Kidney capillary endothelial cell (primary cell): ENCODE data around the gene NSUN3.
A peak's percentile ranks its signal among the peaks of the same experiment; 100 is the strongest.
"Not testable (repeated sequence)": the region's sequence is repeated elsewhere in the genome, so short reads cannot be mapped to it uniquely, and the experiment has no call there.

Experiments used
- DNase-seq: peaks from one replicate; pipeline ENCODE4 v3.0.0-alpha.2; 2018; ENCODE audit warnings: low spot score

Gene NSUN3

GRCh38 chr3:94069194-94069813 lies 6.4 kb downstream of the NSUN3 start:
- peak; percentile 30 for DNase-seq

GRCh38 chr3:94070341-94070911 lies 7.6 kb downstream of the NSUN3 start:
- DNase-seq = no peak

GRCh38 chr3:94071713-94072284 lies 8.9 kb downstream of the NSUN3 start:
- no peak for DNase-seq

GRCh38 chr3:94076055-94076454 lies 13.2 kb downstream of the NSUN3 start:
- DNase-seq = no peak

DNA sequence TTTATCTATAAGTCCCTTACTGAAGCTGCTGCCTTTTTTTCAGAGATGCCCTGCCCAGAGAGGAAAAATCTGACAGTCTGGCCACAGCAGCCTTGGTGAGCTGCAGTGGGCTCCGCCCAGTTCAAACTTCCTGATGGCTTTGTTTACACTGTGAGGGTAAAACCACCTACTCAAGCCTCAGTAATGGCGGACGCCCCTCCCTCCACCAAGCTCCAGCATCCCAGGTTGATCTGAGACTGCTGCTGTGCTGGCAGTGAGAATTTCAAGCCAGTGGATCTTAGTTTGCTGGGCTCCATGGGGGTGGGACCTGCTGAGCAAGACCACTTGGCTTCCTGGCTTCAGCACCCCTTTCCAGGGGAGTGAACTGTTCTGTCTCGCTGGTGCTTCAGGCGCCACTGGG lies 17.7 kb downstream of the NSUN3 start:
- DNase-seq = not testable (repeated sequence)

GRCh38 chr3:94081884-94082283 lies 19.0 kb downstream of the NSUN3 start:
- no peak for DNase-seq

- no peak for DNase-seq
Measured at GRCh38 chr3:94082391-94082937, 19.6 kb downstream of the NSUN3 start.

DNA sequence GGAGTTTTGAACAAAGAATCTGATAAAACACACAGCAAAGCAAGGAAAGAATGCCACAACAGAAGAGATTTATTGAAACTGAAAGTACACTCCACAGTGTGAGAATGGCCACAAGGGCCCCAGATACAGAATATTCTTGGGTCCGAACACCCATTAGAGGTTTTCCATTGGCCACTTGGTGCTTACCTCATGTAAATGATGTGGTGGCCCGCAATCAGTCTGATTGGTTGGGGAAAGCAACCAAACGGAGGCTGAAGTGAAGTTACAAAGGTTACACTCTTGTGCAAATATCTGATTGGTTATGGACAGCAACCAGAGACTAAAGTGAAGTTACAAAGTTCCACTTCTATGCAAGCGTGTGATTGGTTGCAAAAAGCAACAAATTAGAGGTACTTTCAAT lies 20.4 kb downstream of the NSUN3 start:
- no peak for DNase-seq

GRCh38 chr3:94089126-94089525 lies 26.3 kb downstream of the NSUN3 start:
- no peak for DNase-seq

GRCh38 chr3:94092086-94092485 lies 29.2 kb downstream of the NSUN3 start:
- no peak for DNase-seq

DNA sequence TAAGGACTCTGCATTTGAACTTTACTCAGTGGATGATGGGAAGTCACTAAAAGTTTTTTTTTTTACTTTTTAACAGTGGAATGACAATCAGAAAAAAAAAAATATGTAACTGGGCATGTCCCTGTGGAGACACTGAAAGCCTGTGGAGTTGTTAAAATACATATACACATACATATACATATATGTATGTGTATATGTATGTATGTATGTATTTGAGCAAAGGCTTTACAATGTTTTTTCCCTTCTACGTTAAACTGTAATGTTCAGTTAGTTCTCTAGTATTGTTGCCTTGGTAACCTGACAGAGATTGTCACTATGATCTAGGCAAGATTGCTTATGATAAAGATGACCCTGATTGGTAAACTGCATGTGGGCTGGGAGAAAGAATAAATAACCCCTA lies 30.3 kb downstream of the NSUN3 start:
- DNase-seq = no peak

DNA sequence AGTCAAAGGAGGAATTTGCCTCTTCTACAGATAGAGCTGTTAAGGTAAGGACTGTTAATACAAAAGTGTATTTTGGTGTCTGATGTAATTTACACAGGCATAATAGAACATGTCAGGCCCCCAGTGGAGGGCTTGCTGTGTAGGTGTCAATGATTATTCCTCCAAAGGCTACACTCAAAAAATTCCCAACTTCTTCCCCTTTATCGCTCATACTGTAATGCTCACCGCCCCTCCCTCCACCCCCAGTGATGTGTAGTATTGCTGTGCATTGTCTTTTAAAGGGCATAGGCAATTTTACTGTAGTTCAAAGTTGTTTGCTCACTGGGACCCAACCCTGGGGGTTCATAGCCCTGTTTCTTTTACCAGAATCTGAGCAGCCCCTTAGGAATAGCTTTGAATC lies 32.2 kb downstream of the NSUN3 start:
- DNase-seq = no peak

DNA sequence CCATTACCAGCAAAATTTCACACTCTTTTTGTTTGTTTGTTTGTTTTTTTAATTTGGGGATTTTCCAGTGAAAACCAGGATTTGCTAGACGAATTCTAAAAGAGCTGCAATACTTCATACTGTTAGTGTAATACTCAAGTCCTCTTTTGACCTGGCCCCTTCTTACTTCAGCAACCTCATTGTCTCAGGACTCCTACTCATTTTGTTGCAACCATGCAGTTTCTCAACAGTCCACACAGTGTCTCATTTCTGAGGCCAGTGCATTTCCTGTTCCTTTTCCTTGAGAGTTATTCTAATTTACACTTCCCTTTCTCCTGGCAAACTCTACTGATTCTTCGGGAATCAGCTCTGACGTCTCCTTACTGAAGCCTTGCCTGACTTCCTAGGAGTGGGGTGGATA lies 35.6 kb downstream of the NSUN3 start:
- DNase-seq = peak; percentile 36

DNA sequence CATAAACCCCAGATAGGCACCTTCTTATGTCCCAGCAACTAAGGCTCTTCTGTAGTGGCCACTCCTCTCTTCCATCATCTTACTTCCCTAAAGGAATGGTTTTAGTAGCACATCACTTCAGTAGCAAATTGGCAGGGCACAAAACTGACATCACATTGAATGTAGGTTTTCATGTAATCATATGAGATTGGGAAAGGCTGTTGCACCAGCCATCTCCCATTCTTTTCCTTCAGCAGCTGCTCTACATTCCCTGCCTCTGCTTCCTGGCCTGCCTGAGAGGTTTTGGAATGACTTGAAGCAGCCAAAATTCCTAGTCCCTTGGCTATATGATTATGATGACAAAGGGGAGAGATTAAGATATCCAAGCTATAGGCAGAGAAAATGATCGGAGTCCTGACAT lies 36.5 kb downstream of the NSUN3 start:
- no peak for DNase-seq

DNA sequence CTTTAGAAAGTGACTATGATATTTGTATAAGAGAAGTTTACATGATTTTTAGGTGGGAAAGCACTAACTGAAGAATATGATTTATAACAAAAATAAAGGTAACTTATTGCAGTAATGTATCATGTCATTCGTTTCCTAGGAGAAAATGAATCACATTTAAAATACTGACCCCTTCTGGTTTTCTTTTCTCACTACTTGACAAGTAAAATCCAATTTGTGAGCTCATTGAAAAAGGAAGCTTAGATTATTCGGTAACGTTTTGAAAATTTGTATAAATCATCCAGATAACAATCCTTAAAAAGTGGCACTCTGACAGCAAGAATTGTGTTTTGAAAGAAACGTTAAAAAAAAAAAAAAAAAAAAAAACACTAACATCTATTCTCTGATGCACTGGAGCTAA lies 39.0 kb downstream of the NSUN3 start:
- DNase-seq = peak; percentile 11

GRCh38 chr3:94106268-94106667 lies 43.4 kb downstream of the NSUN3 start:
- no peak for DNase-seq

DNA sequence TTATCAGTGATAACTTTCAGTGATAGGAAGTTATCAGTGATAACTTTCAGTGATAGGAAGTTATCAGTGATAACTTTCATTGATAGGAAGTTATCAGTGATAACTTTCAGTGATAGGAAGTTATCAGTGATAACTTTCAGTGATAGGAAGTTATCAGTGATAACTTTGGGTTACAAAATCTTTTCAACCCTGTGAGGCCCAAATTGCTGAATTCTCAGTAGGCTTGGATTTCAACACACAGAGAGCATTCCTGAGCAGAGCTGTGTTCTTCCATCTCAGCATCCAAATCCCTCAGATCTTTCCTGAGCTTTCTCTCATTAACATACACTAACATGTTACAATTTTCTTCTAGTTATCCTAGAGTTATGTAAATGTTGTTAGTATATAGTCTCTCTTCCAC lies 47.4 kb downstream of the NSUN3 start:
- not testable (repeated sequence) for DNase-seq

DNA sequence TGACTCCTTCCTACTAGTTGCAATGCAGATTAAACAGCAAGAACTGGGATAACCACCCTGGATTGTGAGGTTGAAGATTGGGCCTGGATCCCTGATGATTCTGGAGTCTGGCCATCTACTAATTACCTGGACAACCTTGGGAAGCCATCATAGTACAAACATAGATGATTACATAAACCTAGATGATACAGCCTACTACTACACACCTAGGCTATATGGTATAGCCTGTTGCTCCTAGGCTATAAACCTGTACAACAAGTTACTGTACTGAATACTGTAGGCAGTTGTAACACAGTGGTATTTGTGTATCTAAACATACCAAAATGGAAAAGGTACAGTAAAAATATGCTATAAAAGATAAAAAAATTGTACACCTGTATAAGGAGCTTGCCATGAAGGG lies 48.0 kb downstream of the NSUN3 start:
- DNase-seq = no peak

DNA sequence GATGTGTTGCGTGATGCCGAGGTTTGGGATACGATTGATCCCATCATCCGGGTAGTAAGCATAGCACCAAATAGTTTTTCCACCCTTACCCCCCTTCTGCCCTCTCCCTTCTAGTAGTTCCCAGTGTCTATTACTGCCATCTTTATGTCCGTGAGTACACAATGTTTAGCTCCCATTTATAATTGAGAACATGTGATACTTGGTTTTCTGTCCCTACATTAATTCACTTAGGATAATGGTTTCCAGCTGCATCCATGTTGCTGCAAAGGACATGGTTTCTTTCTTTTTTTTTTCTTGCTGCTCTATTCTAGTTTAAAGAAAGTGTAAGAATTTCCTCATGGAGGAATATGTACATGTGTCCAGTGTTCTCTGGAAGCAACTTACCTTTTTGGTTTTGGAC lies 51.8 kb downstream of the NSUN3 start:
- DNase-seq = no peak

GRCh38 chr3:94115482-94115881 lies 52.6 kb downstream of the NSUN3 start:
- DNase-seq = peak; percentile 36

GRCh38 chr3:94117729-94118128 lies 54.9 kb downstream of the NSUN3 start:
- DNase-seq = no peak

DNA sequence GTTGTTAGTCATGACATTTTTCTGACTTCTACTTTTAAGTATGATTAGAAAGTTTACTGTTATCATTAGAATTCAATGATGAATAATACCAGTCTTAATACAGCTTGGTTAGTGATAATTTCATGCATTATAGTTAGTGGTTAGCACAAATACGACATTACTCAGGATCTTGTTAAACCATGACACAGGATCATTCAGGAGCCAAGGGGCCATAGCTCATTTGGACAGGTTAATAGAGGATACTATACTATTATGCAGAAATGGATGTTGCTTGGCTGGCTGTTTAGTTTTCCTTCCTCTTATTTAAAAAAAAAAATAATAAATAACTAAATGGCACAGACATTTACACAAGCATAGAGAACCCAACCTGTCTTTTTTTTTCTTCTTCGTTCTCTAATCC lies 55.5 kb downstream of the NSUN3 start:
- DNase-seq = no peak

- DNase-seq = no peak
Measured at GRCh38 chr3:94121161-94121560, 58.3 kb downstream of the NSUN3 start.

GRCh38 chr3:94127115-94127514 lies 64.3 kb downstream of the NSUN3 start:
- no peak for DNase-seq
